ENCODE data around the gene TRIM54. TPM values are rescaled to one million over a fixed set of nuclear protein-coding genes. Genes with fewer than 3 reads are reported as not detected.

Gene TRIM54
- total RNA-seq: not detected in 2 replicates
- long read RNA-seq: 0 reads

GRCh38 chr2:27281855-27282559, at the start of gene TRIM54:
TSS of gene TRIM54 (plus strand) at chr2:27282429. CDS start at chr2:27282732, 303 bp downstream.
- DNase-seq (ENCODE audit: low read depth, low spot score): no peak
- Mint-ChIP-seq H3K4me1 (no peaks in the 10 kb centered on the region), H3K9me3 (no peaks in the 10 kb centered on the region), H3K4me3 (no peak within 1 kb of the TSS), H3K27ac (ENCODE audit: unreplicated experiment) (no peak within 1 kb of the TSS), H3K27me3 (ENCODE audit: low read depth) (peaks cover 75% of the 10 kb centered on the region), H3K36me3 (ENCODE audit: low read depth) (no peaks in the 10 kb centered on the region)
- TF ChIP-seq CTCF (conservative IDR thresholded peaks at IDR 0.05): no peak

- H3K27me3 Mint-ChIP-seq (ENCODE audit: low read depth): no peaks in the 10 kb centered on the region
- H3K4me1 Mint-ChIP-seq: no peaks in the 10 kb centered on the region
- H3K9me3 Mint-ChIP-seq: no peaks in the 10 kb centered on the region
- no peak for DNase-seq (ENCODE audit: low read depth, low spot score)
- peaks cover 7% of the 10 kb centered on the region for H3K36me3 Mint-ChIP-seq (ENCODE audit: low read depth)
- no peak overlapping the region for H3K27ac Mint-ChIP-seq (ENCODE audit: unreplicated experiment)
- no peak overlapping the region for H3K4me3 Mint-ChIP-seq
- no peak for TF ChIP-seq CTCF (conservative IDR thresholded peaks at IDR 0.05)
Measured at GRCh38 chr2:27233341-27233740, 48.9 kb upstream of the TRIM54 start.

- Mint-ChIP-seq H3K4me1 (no peaks in the 10 kb centered on the region), H3K27ac (ENCODE audit: unreplicated experiment) (no peak overlapping the region), H3K27me3 (ENCODE audit: low read depth) (no peaks in the 10 kb centered on the region), H3K9me3 (no peaks in the 10 kb centered on the region), H3K36me3 (ENCODE audit: low read depth) (peaks cover 12% of the 10 kb centered on the region), H3K4me3 (no peak overlapping the region)
- no peak for TF ChIP-seq CTCF (conservative IDR thresholded peaks at IDR 0.05)
- no peak for DNase-seq (ENCODE audit: low read depth, low spot score)
Measured at GRCh38 chr2:27236136-27236535, 46.1 kb upstream of the TRIM54 start.

- H3K4me3 Mint-ChIP-seq: no peak overlapping the region
- H3K4me1 Mint-ChIP-seq: no peaks in the 10 kb centered on the region
- H3K36me3 Mint-ChIP-seq (ENCODE audit: low read depth): peaks cover 13% of the 10 kb centered on the region
- H3K27me3 Mint-ChIP-seq (ENCODE audit: low read depth): no peaks in the 10 kb centered on the region
- no peak overlapping the region for H3K27ac Mint-ChIP-seq (ENCODE audit: unreplicated experiment)
- no peak for DNase-seq (ENCODE audit: low read depth, low spot score)
- H3K9me3 Mint-ChIP-seq: no peaks in the 10 kb centered on the region
- TF ChIP-seq CTCF (conservative IDR thresholded peaks at IDR 0.05): no peak
Measured at GRCh38 chr2:27236626-27237025, 45.6 kb upstream of the TRIM54 start.

- H3K27me3 Mint-ChIP-seq (ENCODE audit: low read depth): no peaks in the 10 kb centered on the region
- no peak for TF ChIP-seq CTCF (conservative IDR thresholded peaks at IDR 0.05)
- no peak overlapping the region for H3K4me3 Mint-ChIP-seq
- H3K36me3 Mint-ChIP-seq (ENCODE audit: low read depth): peaks cover 13% of the 10 kb centered on the region
- H3K4me1 Mint-ChIP-seq: no peaks in the 10 kb centered on the region
- H3K9me3 Mint-ChIP-seq: no peaks in the 10 kb centered on the region
- DNase-seq (ENCODE audit: low read depth, low spot score): no peak
- no peak overlapping the region for H3K27ac Mint-ChIP-seq (ENCODE audit: unreplicated experiment)
Measured at GRCh38 chr2:27237341-27237945, 44.8 kb upstream of the TRIM54 start.
